Retinal pigment epithelial cell (primary cell): ENCODE measurements around the gene CAMKK2.

Source experiments
- DNase-seq: peaks from one replicate; pipeline ENCODE4 v3.0.0-alpha.2; 2010; ENCODE audit warnings: low read depth
- H3K4me3 ChIP-seq: 2 replicates; pipeline ENCODE4 v1.5.1; 2011; ENCODE audit warnings: mild to moderate bottlenecking, low read length, control low read depth, moderate library complexity
- TF ChIP-seq, protein P1 (sequence below): conservative IDR thresholded peaks from 2 replicates; pipeline ENCODE4 v1.5.1; 2011; ENCODE audit warnings: low read depth, low read length, control low read depth, inconsistent platforms

Gene CAMKK2

DNA sequence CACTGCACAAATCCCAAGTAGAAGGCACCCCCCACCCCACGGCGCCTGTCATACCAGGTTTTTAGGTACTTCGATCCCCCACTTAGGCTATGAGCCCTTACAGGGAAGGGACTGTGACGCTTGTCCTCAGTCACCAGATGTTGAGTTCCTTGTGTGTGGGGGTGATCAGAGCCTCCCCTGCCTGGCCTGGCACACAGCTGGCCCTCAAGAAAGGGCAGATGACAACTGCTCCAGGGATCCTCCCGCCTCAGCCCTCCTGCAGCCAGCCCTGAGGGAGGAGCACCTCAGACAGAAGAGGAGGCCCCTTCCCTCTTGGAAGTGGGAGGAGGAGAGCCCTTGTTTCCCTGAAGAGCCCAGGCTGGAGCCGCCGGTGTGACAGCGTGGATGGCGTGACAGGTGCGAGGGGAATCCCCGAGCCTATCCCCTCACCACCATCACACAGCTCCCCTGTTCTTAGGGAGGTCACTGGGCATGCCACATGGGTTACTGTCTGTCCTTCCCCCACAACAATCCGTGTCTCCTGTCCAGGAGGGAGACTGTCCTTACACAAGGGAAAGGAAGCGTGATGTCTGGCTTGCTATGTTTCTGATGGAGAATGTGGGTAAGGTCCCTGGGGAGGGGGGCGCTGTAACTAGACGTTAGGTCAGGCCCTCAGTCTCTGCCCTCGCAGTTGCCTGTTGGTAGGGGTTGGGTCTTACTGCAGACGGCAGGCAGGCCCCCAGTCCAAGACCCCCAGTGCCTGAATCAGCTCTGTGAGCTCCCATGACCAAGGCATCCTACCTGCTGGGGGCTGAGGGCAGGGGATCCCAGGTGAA is 55.1 kb downstream of the CAMKK2 start:
- TF ChIP-seq, protein P1, sequence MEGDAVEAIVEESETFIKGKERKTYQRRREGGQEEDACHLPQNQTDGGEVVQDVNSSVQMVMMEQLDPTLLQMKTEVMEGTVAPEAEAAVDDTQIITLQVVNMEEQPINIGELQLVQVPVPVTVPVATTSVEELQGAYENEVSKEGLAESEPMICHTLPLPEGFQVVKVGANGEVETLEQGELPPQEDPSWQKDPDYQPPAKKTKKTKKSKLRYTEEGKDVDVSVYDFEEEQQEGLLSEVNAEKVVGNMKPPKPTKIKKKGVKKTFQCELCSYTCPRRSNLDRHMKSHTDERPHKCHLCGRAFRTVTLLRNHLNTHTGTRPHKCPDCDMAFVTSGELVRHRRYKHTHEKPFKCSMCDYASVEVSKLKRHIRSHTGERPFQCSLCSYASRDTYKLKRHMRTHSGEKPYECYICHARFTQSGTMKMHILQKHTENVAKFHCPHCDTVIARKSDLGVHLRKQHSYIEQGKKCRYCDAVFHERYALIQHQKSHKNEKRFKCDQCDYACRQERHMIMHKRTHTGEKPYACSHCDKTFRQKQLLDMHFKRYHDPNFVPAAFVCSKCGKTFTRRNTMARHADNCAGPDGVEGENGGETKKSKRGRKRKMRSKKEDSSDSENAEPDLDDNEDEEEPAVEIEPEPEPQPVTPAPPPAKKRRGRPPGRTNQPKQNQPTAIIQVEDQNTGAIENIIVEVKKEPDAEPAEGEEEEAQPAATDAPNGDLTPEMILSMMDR, result no peak
- DNase-seq, result no peak
- no peak overlapping the region for H3K4me3 ChIP-seq

DNA sequence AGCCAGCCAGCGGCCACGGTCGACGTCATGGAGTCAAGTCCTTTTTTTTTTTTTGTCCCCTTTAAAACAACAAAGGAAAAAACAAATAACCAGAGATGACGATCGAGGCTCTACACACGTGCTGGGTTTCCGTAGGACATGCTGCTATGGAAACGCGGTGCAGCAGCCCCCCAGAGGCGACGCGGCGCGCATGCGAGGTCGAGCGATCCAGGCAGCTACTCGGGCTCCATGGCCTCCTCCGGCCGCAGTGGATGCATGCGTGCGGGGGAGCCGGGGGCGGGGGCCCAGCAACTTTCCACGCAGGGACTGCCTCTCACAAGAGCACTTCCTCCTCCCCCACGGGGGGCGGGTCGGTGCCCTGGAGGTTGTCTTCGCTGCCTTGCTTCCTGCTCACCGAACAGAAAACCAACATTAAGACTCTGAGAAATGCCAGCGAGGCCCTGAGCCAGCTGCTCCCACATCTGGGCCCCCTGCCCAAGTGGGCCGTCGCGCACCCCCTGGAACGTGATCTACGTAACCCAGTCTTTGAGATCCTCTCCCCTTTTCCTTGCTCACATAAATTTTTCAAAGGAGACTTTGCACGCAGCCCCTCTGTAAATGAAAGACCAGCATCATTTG is 55.9 kb downstream of the CAMKK2 start:
- no peak overlapping the region for H3K4me3 ChIP-seq

DNA sequence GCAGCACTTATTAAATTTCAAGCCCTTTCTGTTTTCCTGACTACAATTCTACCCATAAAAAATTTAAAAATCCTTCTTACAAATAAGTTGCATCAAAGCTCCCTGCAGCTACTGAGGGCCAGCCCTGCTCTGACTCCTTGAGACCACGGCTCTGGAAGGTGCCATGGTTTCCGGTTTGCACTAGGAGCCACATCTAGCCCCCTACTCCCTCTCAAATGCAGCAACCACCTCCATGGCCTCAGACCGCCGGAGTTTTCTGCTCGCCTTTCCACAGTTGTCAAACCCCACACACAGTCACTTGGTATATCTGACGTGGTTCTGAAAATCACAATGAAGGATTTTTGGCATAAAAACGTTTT is 56.5 kb downstream of the CAMKK2 start:
- DNase-seq, result no peak
- TF ChIP-seq, protein P1, result no peak
- H3K4me3 ChIP-seq, result no peak overlapping the region

More for the DNA sequence above, 55.9 kb downstream of the CAMKK2 start:
- TF ChIP-seq, protein P1, result no peak
- DNase-seq, result no peak

DNA sequence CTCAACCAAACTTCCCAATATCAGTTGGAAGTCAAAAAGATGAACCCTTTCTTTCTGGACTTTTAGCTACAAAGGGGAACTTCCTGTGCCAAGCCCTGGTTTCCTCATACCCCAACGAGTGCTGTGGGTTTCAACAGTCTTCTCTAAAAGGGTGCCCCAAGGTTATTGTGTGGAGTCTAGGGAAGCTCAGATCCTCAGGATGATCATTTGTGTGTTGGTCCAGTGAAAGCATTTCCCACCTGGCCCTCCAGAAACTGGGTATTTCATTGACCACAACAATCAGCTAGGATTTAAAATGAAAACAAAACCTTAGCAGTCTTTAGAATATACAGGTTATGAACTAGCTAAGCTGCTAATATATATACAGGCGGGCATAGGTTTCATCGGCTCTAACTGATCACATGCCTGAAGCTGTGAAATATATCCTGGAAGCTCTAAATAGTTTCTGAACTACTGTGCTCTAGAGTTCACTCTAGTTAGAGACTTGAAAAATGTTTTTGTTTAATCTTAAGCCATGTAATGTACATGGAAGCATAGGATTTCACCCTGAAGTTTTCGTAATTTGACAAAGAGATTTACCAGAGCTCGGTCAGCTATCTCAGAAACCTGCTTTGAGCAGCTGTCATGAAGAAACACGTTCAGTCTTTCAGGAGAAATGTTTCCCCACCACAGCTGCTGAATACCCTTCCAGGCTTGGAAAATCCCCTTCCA is 57.0 kb downstream of the CAMKK2 start:
- DNase-seq, result peak; percentile 8
- TF ChIP-seq, protein P1, result no peak
- no peak overlapping the region for H3K4me3 ChIP-seq

DNA sequence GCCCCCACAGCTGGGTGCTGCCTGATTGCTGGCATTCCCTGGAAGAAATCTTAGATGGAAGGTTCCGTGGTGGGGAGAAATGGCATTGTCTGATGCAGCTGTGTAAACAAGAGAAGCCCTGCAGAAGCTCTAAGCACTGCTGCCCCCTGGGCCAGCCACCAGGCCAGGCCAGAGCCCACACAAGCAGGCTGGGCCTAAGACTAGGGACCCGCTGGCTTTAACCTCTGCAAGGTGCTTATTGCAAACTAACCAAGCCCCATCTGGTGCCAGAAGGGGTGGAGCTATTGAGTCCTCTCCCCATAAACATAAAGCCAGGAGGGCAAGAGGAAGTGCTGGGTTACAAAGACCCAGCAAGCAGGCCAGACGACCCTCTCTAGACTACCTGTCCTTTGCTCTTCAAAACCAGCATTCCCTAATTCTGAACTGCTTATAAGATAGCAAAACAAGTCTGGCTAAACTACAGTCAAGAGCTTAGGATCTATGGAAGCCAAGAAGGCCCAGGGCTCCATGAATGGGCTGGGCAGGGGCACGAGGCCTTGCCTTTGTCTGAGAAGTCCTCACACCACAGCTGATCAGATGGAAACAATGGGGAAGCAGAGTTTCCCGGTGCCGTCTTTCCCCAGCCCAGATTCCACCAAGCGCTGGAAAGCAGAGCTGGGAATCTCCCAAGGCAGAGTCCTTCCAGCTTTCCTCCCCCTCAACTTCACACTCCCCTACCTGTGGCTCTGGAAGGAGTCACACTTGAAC is 57.7 kb downstream of the CAMKK2 start:
- TF ChIP-seq, protein P1, result no peak
- no peak overlapping the region for H3K4me3 ChIP-seq
- no peak for DNase-seq

DNA sequence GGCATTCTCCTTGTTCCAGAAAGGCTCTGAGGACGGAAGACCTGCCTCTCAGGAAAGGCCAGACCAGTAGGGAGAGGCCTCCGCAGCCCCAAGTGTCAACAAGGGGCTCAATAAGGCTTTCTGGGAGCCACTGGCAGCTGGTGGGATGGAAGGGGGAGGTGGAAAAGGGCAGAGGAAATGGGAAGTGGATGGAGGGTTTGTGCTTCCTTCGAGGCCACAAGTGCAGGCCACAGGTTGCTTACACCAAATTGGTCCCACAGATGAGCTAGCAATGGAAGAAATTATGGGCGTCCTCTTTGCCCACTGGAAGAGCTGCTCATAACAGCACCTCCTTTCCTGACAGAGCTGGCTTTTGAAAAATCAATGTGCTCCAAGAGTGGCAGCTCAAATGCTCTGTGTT is 58.4 kb downstream of the CAMKK2 start:
- DNase-seq, result no peak
- H3K4me3 ChIP-seq, result no peak overlapping the region
- TF ChIP-seq, protein P1, result no peak
